ENCODE results near the gene TEKT2. TPM values are rescaled to one million over a fixed set of nuclear protein-coding genes. Genes with fewer than 3 reads are reported as not detected.

TEKT2 gene
- polyA plus RNA-seq, 2 of the 4 experiments (the other 2 are of a cell fraction), result 0.08 TPM; not detected in 1

GRCh38 chr1:36137776-36138175, 53.9 kb downstream of the TEKT2 start:
- H3K4me3 ChIP-seq, result no peak overlapping the region
- no peak overlapping the region for H3K27ac ChIP-seq
- POLR2A ChIA-PET, result no interaction called here
- no peak overlapping the region for H3K4me2 ChIP-seq
- DNase-seq (ENCODE audit: low read depth in 1 of 2, low spot score in 1 of 2), result no peak
- CTCF ChIA-PET, result interaction anchor here (1.3 to 1.4 kb wide), 3 partner anchors 12 to 50 kb away, joined by 3 to 5 read pairs (median 3); partner anchors contain the start of gene TRAPPC3
- no peak for FAIRE-seq
- ATAC-seq, result no peak
- TF ChIP-seq ZSCAN20 (CRISPR knock-in tag; IDR thresholded peaks at IDR 0.05) (no peak), HMGXB4 (CRISPR knock-in tag; IDR thresholded peaks at IDR 0.05; ENCODE audit: borderline replicate concordance) (no peak), RCOR1 (IDR thresholded peaks at IDR 0.05; ENCODE audit: low read depth, low read length) (no peak), HOXB13 (CRISPR knock-in tag; IDR thresholded peaks at IDR 0.05; ENCODE audit: low read depth) (no peak), KDM5A (IDR thresholded peaks at IDR 0.05) (no peak), JUNB (IDR thresholded peaks at IDR 0.05) (no peak), HOXA7 (CRISPR knock-in tag; IDR thresholded peaks at IDR 0.05) (no peak), SMC3 (IDR thresholded peaks at IDR 0.05) (no peak), NPAS2 (CRISPR knock-in tag; IDR thresholded peaks at IDR 0.05; ENCODE audit: borderline replicate concordance) (no peak), BHLHE40 (IDR thresholded peaks at IDR 0.05; ENCODE audit: low read depth, low read length) (no peak), PBX3 (IDR thresholded peaks at IDR 0.05) (no peak), CHD4 (IDR thresholded peaks at IDR 0.05; ENCODE audit: borderline replicate concordance) (no peak), ESRRA (IDR thresholded peaks at IDR 0.05; ENCODE audit: borderline replicate concordance, low read length) (no peak)
- no peaks in the 10 kb centered on the region for H3K9me3 ChIP-seq
- peaks cover 6% of the 10 kb centered on the region for H3K4me1 ChIP-seq
- 95% methylated on average over 3 of the region's 3 CpGs for WGBS (ENCODE audit: missing lambda C conversion rate)

Other genes with a start within 250 kb of the TEKT2 start
- 7.0 and 10.6 TPM in 2 replicates for gene AGO1, start 200.9 kb upstream of the TEKT2 start, polyA plus RNA-seq (2011; rRNA removed)
- 5.2 to 5.7 TPM (median 5.6 TPM) in 3 replicates for gene AGO1, start 200.9 kb upstream of the TEKT2 start, polyA plus RNA-seq (2017; fragmentation: RNase III; extraction: RNeasy Plus Mini Kit Qiagen cat#74134 plus additional on column Dnase treatment)
- 14.7 and 19.8 TPM in 2 replicates for gene AGO3, start 153.0 kb upstream of the TEKT2 start, polyA plus RNA-seq (2011; rRNA removed)
- gene AGO3, start 153.0 kb upstream of the TEKT2 start, polyA plus RNA-seq (2017; fragmentation: RNase III; extraction: RNeasy Plus Mini Kit Qiagen cat#74134 plus additional on column Dnase treatment), result 3.8 to 4.3 TPM (median 4.3 TPM) in 3 replicates
- 14.3 and 14.6 TPM in 2 replicates for gene ADPRS, start 4.8 kb downstream of the TEKT2 start, polyA plus RNA-seq (2011; rRNA removed)
- 15.2 to 16.7 TPM (median 16.5 TPM) in 3 replicates for gene ADPRS, start 4.8 kb downstream of the TEKT2 start, polyA plus RNA-seq (2017; fragmentation: RNase III; extraction: RNeasy Plus Mini Kit Qiagen cat#74134 plus additional on column Dnase treatment)
- gene COL8A2, start 41.1 kb downstream of the TEKT2 start, polyA plus RNA-seq (2011; rRNA removed), result 0.05 and 0.12 TPM in 2 replicates
- gene COL8A2, start 41.1 kb downstream of the TEKT2 start, polyA plus RNA-seq (2017; fragmentation: RNase III; extraction: RNeasy Plus Mini Kit Qiagen cat#74134 plus additional on column Dnase treatment), result 0.07 to 0.16 TPM (median 0.12 TPM) in 3 replicates
- gene TRAPPC3, start 65.4 kb downstream of the TEKT2 start, polyA plus RNA-seq (2011; rRNA removed), result 62.2 and 67.0 TPM in 2 replicates
- gene TRAPPC3, start 65.4 kb downstream of the TEKT2 start, polyA plus RNA-seq (2017; fragmentation: RNase III; extraction: RNeasy Plus Mini Kit Qiagen cat#74134 plus additional on column Dnase treatment), result 103 to 109 TPM (median 105 TPM) in 3 replicates
- 15.4 and 16.4 TPM in 2 replicates for gene MAP7D1, start 72.1 kb downstream of the TEKT2 start, polyA plus RNA-seq (2011; rRNA removed)
- 74.9 to 79.0 TPM (median 75.0 TPM) in 3 replicates for gene MAP7D1, start 72.1 kb downstream of the TEKT2 start, polyA plus RNA-seq (2017; fragmentation: RNase III; extraction: RNeasy Plus Mini Kit Qiagen cat#74134 plus additional on column Dnase treatment)
- 60.7 and 66.5 TPM in 2 replicates for gene THRAP3, start 140.3 kb downstream of the TEKT2 start, polyA plus RNA-seq (2011; rRNA removed)
- gene THRAP3, start 140.3 kb downstream of the TEKT2 start, polyA plus RNA-seq (2017; fragmentation: RNase III; extraction: RNeasy Plus Mini Kit Qiagen cat#74134 plus additional on column Dnase treatment), result 57.9 to 61.7 TPM (median 60.0 TPM) in 3 replicates
- gene SH3D21, start 222.3 kb downstream of the TEKT2 start, polyA plus RNA-seq (2011; rRNA removed), result 0.41 and 0.53 TPM in 2 replicates
- 1.1 to 1.6 TPM (median 1.4 TPM) in 3 replicates for gene SH3D21, start 222.3 kb downstream of the TEKT2 start, polyA plus RNA-seq (2017; fragmentation: RNase III; extraction: RNeasy Plus Mini Kit Qiagen cat#74134 plus additional on column Dnase treatment)
- 2.0 and 2.9 TPM in 2 replicates for gene EVA1B, start 239.6 kb downstream of the TEKT2 start, polyA plus RNA-seq (2011; rRNA removed)
- 7.5 to 10.8 TPM (median 8.5 TPM) in 3 replicates for gene EVA1B, start 239.6 kb downstream of the TEKT2 start, polyA plus RNA-seq (2017; fragmentation: RNase III; extraction: RNeasy Plus Mini Kit Qiagen cat#74134 plus additional on column Dnase treatment)